ENCODE measurements around the gene CLDN2.

DNA sequence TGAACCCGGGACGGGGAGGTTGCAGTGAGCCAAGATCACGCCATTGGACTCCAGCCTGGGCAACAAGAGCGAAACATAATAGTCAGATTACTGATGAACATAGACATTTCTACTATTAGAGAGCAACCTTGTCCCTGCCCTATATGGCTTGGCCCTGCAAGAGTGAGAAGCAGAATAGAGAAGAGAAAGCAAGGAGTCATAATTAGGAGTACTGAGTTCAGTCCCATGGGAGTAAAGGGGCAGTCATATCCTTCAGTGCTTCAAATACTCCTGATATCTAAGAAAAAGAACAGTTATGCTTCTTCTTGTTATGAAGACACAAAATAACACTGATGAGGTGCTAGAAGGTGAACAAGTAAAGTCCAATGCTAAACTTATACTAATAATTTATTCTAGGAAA is 33.8 kb downstream of the CLDN2 start:
- no peak for TF ChIP-seq CTCF (conservative IDR thresholded peaks at IDR 0.05 in 1 of 2, IDR thresholded peaks at IDR 0.05 in 1 of 2; ENCODE audit: extremely low read depth in 1 of 2, insufficient read depth in 1 of 2, low read depth in 1 of 2, low read length in 2 of 2)
- no peak for TF ChIP-seq EZH2 (IDR thresholded peaks at IDR 0.05; ENCODE audit: borderline replicate concordance, low read length)
